Thyroid gland (tissue), 4 donors: ENCODE data around the gene SRRM2. TPM values are rescaled to one million over a fixed set of nuclear protein-coding genes. Genes with fewer than 3 reads are reported as not detected.

Experiments
- DNase-seq, 2 donors: peaks; one replicate each; pipeline ENCODE4 v3.0.0-alpha.2; 2019
- H3K27ac ChIP-seq, 3 donors: fragments of 200-600 bp; sonication (generic); 1 replicate in 2 of 3; 2 replicates in 1 of 3; pipeline ENCODE4 v1.5.1; 2016 to 2019; ENCODE audit warnings: mild to moderate bottlenecking in 1 of 3, moderate library complexity in 1 of 3
- H3K27me3 ChIP-seq: fragments of 200-600 bp; sonication (generic); one replicate; pipeline ENCODE4 v1.5.1; 2019
- H3K36me3 ChIP-seq, 2 donors: fragments of 200-600 bp; sonication (generic); one replicate each; pipeline ENCODE4 v1.5.1; 2016 to 2019
- H3K4me1 ChIP-seq, 2 donors: fragments of 200-600 bp; sonication (generic); one replicate each; pipeline ENCODE4 v1.5.1; 2017 to 2019
- H3K4me3 ChIP-seq, 3 donors: fragments of 200-600 bp; sonication (generic); replicated peaks in 1 of 3; 1 replicate in 2 of 3; 2 replicates in 1 of 3; pipeline ENCODE4 v1.5.1; 2016; ENCODE audit warnings: mild to moderate bottlenecking in 1 of 3
- H3K9me3 ChIP-seq: fragments of 200-600 bp; sonication (generic); one replicate; pipeline ENCODE4 v1.5.1; 2017
- POLR2A ChIP-seq, 2 donors: fragments of 450-650 bp; IDR thresholded peaks; one replicate each; pipeline ENCODE4 v1.6.1; 2017; ENCODE audit warnings: antibody characterized with exemption in 2 of 2, mild to moderate bottlenecking in 2 of 2, moderate library complexity in 1 of 2
- WGBS, 2 donors: methylation state at CpG; one replicate each; pipeline ENCODE4 v1.1.5; 2017; 5-methylcytosine and 5-hydroxymethylcytosine counted together
- intact Hi-C: fragments of 100-400 bp; cut with DNase I; formaldehyde crosslinking; loops from one replicate; pipeline ENCODE4 v1.15.1; 2023
- total RNA-seq, 4 donors: library from RNA; depleted of rRNA; stranded (reverse); fragments of >200 nt; gene quantifications; one replicate each; pipeline ENCODE4 v1.2.3, GENCODE V29; 2016
- TF ChIP-seq, protein P1 (sequence below), 6 experiments: fragments of 200-600 bp in 3 of 6; fragments of 450-650 bp in 3 of 6; sonication (generic) in 3 of 6; IDR thresholded peaks; one replicate each; pipeline ENCODE4 v1.5.1; 2016 to 2019; ENCODE audit warnings: antibody characterized with exemption in 6 of 6, mild to moderate bottlenecking in 2 of 6, inconsistent platforms in 1 of 6, moderate library complexity in 1 of 6

The SRRM2 gene
- total RNA-seq, 4 donors from 2014 or later: 262 to 378 (median 312) TPM

GRCh38 chr16:2791174-2791573 is 38.7 kb downstream of the SRRM2 start:
- no peak for DNase-seq
- Histone ChIP-seq H3K9me3 (no peaks in the 10 kb centered on the region), H3K36me3 (no peaks in the 10 kb centered on the region), H3K4me1 (no peaks in the 10 kb centered on the region), H3K27me3 (no peaks in the 10 kb centered on the region), H3K27ac (no peak overlapping the region), H3K4me3 (no peak overlapping the region)
- TF ChIP-seq, protein P1, sequence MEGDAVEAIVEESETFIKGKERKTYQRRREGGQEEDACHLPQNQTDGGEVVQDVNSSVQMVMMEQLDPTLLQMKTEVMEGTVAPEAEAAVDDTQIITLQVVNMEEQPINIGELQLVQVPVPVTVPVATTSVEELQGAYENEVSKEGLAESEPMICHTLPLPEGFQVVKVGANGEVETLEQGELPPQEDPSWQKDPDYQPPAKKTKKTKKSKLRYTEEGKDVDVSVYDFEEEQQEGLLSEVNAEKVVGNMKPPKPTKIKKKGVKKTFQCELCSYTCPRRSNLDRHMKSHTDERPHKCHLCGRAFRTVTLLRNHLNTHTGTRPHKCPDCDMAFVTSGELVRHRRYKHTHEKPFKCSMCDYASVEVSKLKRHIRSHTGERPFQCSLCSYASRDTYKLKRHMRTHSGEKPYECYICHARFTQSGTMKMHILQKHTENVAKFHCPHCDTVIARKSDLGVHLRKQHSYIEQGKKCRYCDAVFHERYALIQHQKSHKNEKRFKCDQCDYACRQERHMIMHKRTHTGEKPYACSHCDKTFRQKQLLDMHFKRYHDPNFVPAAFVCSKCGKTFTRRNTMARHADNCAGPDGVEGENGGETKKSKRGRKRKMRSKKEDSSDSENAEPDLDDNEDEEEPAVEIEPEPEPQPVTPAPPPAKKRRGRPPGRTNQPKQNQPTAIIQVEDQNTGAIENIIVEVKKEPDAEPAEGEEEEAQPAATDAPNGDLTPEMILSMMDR (IDR thresholded peaks at IDR 0.05): no peak
- no peak for TF ChIP-seq POLR2A (IDR thresholded peaks at IDR 0.05)
- WGBS, 2 donors: 73 to 87% methylated on average over 7 to 8 of the region's 8 CpGs
- intact Hi-C loops: no loop called here

DNA sequence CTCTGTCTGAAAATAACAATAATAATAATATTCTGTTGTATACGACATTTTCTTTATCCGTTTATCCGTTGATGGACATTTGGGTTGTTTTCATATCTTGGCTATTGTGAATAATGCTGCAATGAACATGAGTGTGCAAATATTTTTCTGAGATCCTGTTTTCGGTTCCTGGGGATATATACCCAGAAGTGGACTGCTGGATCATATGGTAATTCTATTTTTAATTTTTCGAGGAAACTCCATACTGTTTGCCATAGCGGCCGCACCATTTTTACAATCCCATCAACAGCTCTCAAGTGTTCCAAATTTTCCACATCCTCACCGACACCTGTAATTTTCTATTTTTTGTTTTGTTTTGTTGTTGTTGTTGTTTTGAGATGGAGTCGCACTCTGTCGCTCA is 40.5 kb downstream of the SRRM2 start:
- H3K9me3 ChIP-seq: no peaks in the 10 kb centered on the region
- H3K4me3 ChIP-seq: no peak overlapping the region
- TF ChIP-seq POLR2A (IDR thresholded peaks at IDR 0.05): no peak
- TF ChIP-seq, protein P1 (IDR thresholded peaks at IDR 0.05): no peak
- no peak for DNase-seq
- 86 to 92% methylated on average over 10 of the region's 10 CpGs for WGBS, 2 donors
- H3K36me3 ChIP-seq: no peaks in the 10 kb centered on the region
- H3K27ac ChIP-seq: no peak overlapping the region
- H3K4me1 ChIP-seq: no peaks in the 10 kb centered on the region
- intact Hi-C loops: no loop called here
- no peaks in the 10 kb centered on the region for H3K27me3 ChIP-seq

DNA sequence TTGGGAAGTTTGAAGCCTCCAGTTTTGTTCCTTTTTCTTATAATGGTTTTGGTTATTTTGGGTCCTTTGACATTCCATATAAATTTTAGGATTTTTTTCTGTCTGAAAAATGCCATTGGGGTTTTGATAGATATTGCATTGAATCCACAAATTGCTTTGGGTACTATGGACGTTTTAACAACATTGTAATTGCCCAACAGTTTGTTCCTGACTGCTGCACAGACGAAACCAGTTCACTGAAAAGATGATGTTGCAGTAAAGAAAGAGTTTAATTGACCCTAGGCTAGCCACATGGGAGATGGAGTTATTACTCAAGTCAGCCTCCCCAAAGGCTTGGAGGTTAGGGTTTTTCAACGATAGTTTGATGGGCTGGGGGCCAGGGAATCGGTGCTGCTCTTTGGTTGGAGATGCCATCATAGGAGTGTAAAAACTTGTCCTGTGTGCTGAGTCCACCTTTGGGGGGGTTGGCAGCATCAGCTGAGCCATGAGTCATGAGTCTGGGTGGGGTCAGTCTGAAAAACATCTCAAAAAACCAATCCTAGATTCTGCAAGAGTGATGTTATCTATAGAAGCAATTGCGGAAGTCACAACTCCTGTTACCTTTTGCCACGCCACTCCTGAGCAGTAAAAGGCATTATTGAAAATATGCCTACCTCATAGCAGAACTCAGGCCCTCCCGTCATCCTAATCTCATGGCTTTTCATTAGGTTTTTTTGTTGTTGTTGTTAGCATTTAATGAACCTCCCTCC is 43.1 kb downstream of the SRRM2 start:
- H3K4me1 ChIP-seq: no peaks in the 10 kb centered on the region
- no peaks in the 10 kb centered on the region for H3K27me3 ChIP-seq
- DNase-seq: no peak
- H3K36me3 ChIP-seq: no peaks in the 10 kb centered on the region
- H3K27ac ChIP-seq: no peak overlapping the region
- no peak overlapping the region for H3K4me3 ChIP-seq
- intact Hi-C loops: no loop called here
- no peaks in the 10 kb centered on the region for H3K9me3 ChIP-seq
- 72 to 75% methylated on average over 7 of the region's 7 CpGs for WGBS, 2 donors
- no peak for TF ChIP-seq POLR2A (IDR thresholded peaks at IDR 0.05)
- TF ChIP-seq, protein P1 (IDR thresholded peaks at IDR 0.05): no peak

GRCh38 chr16:2798723-2799204 is 46.3 kb downstream of the SRRM2 start:
- no peak overlapping the region for H3K27ac ChIP-seq

More at GRCh38 chr16:2798723-2799204, 46.3 kb downstream of the SRRM2 start:
- Histone ChIP-seq H3K36me3 (no peaks in the 10 kb centered on the region), H3K4me3 (no peak overlapping the region), H3K27me3 (no peaks in the 10 kb centered on the region), H3K4me1 (no peaks in the 10 kb centered on the region), H3K9me3 (no peaks in the 10 kb centered on the region)
- 95 to 100% methylated on average over 2 to 4 of the region's 39 CpGs for WGBS, 2 donors
- intact Hi-C loops: no loop called here
- TF ChIP-seq POLR2A (IDR thresholded peaks at IDR 0.05): no peak
- TF ChIP-seq, protein P1 (IDR thresholded peaks at IDR 0.05): no peak
- no peak for DNase-seq
